Islet of Langerhans (tissue), 1 donor: Measurements from ENCODE around the gene EVI2A.

Experiments
- FAIRE-seq: peaks from one replicate; lab custom pipeline; 2011; peaks lifted over from hg19 to GRCh38; lab: Jason Lieb, UNC

Gene EVI2A

DNA sequence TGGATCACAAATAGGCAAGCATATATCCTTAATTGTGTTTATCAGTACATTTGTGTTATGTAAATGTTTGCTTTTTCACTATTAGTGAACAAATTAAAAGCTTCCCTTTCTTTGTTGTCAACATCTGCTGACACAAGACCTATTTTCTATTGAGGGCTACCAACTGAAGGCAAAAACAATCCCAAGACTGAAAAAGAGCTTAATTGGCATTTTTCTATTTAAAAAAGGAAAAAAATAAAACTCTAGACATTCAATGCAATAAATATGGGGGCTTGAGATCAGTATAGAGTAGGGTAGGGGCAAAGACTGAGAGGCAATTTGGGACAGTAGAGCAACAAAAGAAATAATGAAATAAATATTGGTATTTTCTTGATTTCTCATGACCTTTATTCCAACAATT, 48.6 kb downstream of the EVI2A start:
- FAIRE-seq = peak; percentile 5

DNA sequence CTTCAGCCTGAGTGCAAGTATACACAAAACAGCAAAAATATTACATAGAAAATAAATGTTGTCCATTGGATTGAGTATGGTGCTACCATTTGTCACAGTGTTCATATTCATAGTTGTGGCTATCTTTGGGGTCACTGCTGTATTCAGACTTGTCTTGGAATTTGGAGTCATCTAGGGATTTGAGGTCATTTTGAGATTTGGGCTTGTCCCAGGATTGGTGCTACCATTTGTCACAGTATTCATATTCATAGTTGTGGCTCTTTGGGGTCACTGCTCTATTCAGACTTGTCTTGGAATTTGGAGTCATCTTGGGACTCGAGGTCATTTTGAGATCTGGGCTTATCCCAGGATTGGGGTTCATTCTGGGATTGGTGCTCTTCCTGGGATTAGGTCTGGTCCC, 49.2 kb downstream of the EVI2A start:
- FAIRE-seq = no peak

DNA sequence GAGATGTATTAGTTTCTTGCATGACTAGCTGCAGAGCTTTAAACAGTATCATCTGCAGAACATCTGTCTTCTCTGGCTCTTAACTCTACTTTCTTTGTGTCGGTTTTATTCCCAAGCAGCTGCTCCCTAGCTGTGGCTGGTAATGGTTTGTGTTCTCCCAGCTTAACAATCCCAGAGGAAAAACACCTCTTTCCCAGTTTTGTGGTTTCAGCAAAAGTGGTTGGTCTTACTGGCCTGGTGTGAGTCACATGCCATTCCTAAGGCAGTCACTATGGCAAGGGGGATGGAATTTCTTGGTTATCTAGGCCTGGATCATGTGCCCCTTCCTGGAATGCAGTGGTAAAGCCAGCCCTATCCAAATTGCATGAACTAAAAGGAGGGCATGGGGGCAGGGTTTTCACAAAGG, 51.8 kb downstream of the EVI2A start:
- FAIRE-seq = no peak

DNA sequence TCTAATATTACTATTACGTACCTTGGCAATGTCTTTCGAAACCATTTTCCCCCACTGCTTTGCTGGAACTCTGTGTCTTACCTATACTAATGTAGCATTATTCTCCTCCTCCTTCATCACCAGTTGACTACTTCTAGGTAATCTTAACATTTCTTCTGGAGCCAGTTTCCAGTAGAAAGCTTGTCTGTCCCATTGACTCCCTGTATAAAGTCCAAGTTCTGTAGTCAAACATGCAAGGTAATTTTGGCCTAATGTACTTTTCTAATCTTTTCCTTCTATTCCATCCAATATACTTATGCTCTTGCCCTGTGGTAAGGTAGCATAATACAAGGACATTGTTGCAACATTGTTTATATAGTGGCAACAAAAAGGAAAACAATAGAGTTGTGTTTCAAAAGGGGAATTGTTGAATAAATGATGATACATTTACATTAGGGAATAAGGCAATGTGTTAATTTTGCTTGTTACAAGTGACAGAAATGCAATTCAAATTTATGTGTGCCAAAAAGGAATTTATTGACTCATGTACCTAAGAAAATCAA, 52.3 kb downstream of the EVI2A start:
- peak; percentile 36 for FAIRE-seq
